Activated CD4-positive, alpha-beta T cell treated with anti-CD3 and anti-CD28 coated beads for 4 hours (primary cell): Measurements from ENCODE around the gene BORCS6.
A peak's percentile ranks its signal among the peaks of the same experiment; 100 is the strongest.
"Not testable (repeated sequence)": the region's sequence is repeated elsewhere in the genome, so short reads cannot be mapped to it uniquely, and the experiment has no call there.

Experiments used
- DNase-seq, 2 donors: peaks; one replicate each; pipeline ENCODE4 v3.0.0-alpha.2; 2020

The BORCS6 gene

GRCh38 chr17:8173056-8173870, 16.7 kb downstream of the BORCS6 start:
- peak; percentile 78 to 84 for DNase-seq

GRCh38 chr17:8170186-8170585, 19.8 kb downstream of the BORCS6 start:
- not testable (repeated sequence) for DNase-seq

GRCh38 chr17:8167526-8167925, 22.5 kb downstream of the BORCS6 start:
- no peak for DNase-seq

- no peak for DNase-seq
Observed at GRCh38 chr17:8166731-8167130, 23.2 kb downstream of the BORCS6 start.

GRCh38 chr17:8164815-8165131, 25.2 kb downstream of the BORCS6 start:
- no peak for DNase-seq

GRCh38 chr17:8163978-8164814, 25.8 kb downstream of the BORCS6 start:
- DNase-seq, result peak; percentile 50 to 64

- no peak for DNase-seq
Observed at GRCh38 chr17:8162997-8163977, 26.7 kb downstream of the BORCS6 start.

- peak; percentile 79 to 81 for DNase-seq
Observed at GRCh38 chr17:8162233-8162996, 27.6 kb downstream of the BORCS6 start, which contains the start of gene VAMP2. VAMP2 (minus strand) TSS chr17:8162948; CDS start chr17:8162879, 69 bp downstream.

- DNase-seq, result no peak
Observed at GRCh38 chr17:8161289-8162232, 28.4 kb downstream of the BORCS6 start.

- no peak for DNase-seq
Observed at GRCh38 chr17:8160741-8161221, 29.2 kb downstream of the BORCS6 start.

- no peak for DNase-seq
Observed at GRCh38 chr17:8160224-8160577, 29.8 kb downstream of the BORCS6 start.

GRCh38 chr17:8159459-8160223, 30.3 kb downstream of the BORCS6 start:
- DNase-seq, result no peak

GRCh38 chr17:8159032-8159400, 31.0 kb downstream of the BORCS6 start:
- DNase-seq, result no peak

GRCh38 chr17:8158267-8159031, 31.5 kb downstream of the BORCS6 start:
- DNase-seq, result peak; percentile 81 to 87

GRCh38 chr17:8156246-8156992, 33.6 kb downstream of the BORCS6 start:
- peak; percentile 100 for DNase-seq

GRCh38 chr17:8155996-8156245, 34.1 kb downstream of the BORCS6 start:
- no peak for DNase-seq

GRCh38 chr17:8155231-8155995, 34.6 kb downstream of the BORCS6 start:
- DNase-seq, result no peak

- no peak for DNase-seq
Observed at GRCh38 chr17:8154608-8155155, 35.3 kb downstream of the BORCS6 start.
